ENCODE measurements around the gene RPS6KL1. TPM values are rescaled to one million over a fixed set of nuclear protein-coding genes. Genes with fewer than 3 reads are reported as not detected.
A peak's percentile ranks its signal among the peaks of the same experiment; 100 is the strongest.

The RPS6KL1 gene
- total RNA-seq, 2 experiments from 2014 or later: 12.5 to 12.7 TPM

- intact Hi-C loops (cut with DNase I, micrococcal nuclease): no loop called here
- no peak overlapping the region for H3K4me3 Mint-ChIP-seq
- peaks cover 92% of the 10 kb centered on the region for H3K36me3 Mint-ChIP-seq (ENCODE audit: low read depth)
- Histone ChIP-seq H3K9me3 (ENCODE audit: control insufficient read depth in 1 of 2, insufficient read depth in 1 of 2, low read length in 2 of 2) (no peaks in the 10 kb centered on the region), H3K27me3 (ENCODE audit: control insufficient read depth in 1 of 2, insufficient read depth in 2 of 2, low read length in 2 of 2) (no peaks in the 10 kb centered on the region), H3K36me3 (ENCODE audit: insufficient read depth, low read length) (peaks cover 76% of the 10 kb centered on the region), H3K4me1 (ENCODE audit: insufficient read depth, low read length) (peaks cover 9% of the 10 kb centered on the region), H3K4me3 (ENCODE audit: low read length) (no peak overlapping the region), H3K27ac (ENCODE audit: low read depth in 1 of 2, low read length in 2 of 2) (no peak overlapping the region)
- no peaks in the 10 kb centered on the region for H3K9me3 Mint-ChIP-seq
- TF ChIP-seq CTCF (IDR thresholded peaks at IDR 0.05): no peak
- H3K4me1 Mint-ChIP-seq (ENCODE audit: low read depth): peaks cover 21% of the 10 kb centered on the region
- ATAC-seq (ENCODE audit: poor library complexity) (no peak), DNase-seq (no peak)
- H3K27ac Mint-ChIP-seq: no peak overlapping the region
- POLR2A ChIA-PET: interaction anchor here (0.8 to 3.0 kb wide), 3 partner anchors 10 to 31 kb away, joined by 3 to 20 read pairs (median 5); partner anchors contain the start of gene DLST
- CTCF ChIA-PET: interaction anchor here (1.0 to 1.3 kb wide), 2 partner anchors 14 to 31 kb away, joined by 3 read pairs; no protein-coding TSS in a partner anchor
- no peaks in the 10 kb centered on the region for H3K27me3 Mint-ChIP-seq
Observed at GRCh38 chr14:74891870-74892269, 31.2 kb downstream of the RPS6KL1 start.

- Histone ChIP-seq H3K27me3 (ENCODE audit: control insufficient read depth in 1 of 2, insufficient read depth in 2 of 2, low read length in 2 of 2) (no peaks in the 10 kb centered on the region), H3K36me3 (ENCODE audit: insufficient read depth, low read length) (peaks cover 65% of the 10 kb centered on the region), H3K27ac (ENCODE audit: low read depth in 1 of 2, low read length in 2 of 2) (no peak overlapping the region), H3K4me1 (ENCODE audit: insufficient read depth, low read length) (peaks cover 20% of the 10 kb centered on the region), H3K4me3 (ENCODE audit: low read length) (no peak overlapping the region), H3K9me3 (ENCODE audit: control insufficient read depth in 1 of 2, insufficient read depth in 1 of 2, low read length in 2 of 2) (no peaks in the 10 kb centered on the region)
- Mint-ChIP-seq H3K27ac (no peak overlapping the region), H3K27me3 (no peaks in the 10 kb centered on the region), H3K36me3 (ENCODE audit: low read depth) (peaks cover 91% of the 10 kb centered on the region), H3K4me3 (no peak overlapping the region), H3K9me3 (no peaks in the 10 kb centered on the region), H3K4me1 (ENCODE audit: low read depth) (peaks cover 36% of the 10 kb centered on the region)
- ATAC-seq (ENCODE audit: poor library complexity): no peak
- DNase-seq: no peak
- no peak for TF ChIP-seq CTCF (IDR thresholded peaks at IDR 0.05)
- ChIA-PET CTCF (interaction anchor here (1.0 kb wide), 1 partner anchor 29 kb away, joined by 4 read pairs; no protein-coding TSS in a partner anchor), POLR2A (no interaction called here)
- intact Hi-C loops (cut with DNase I, micrococcal nuclease): no loop called here
Observed at GRCh38 chr14:74890262-74890661, 32.8 kb downstream of the RPS6KL1 start.

- peak overlapping the region in 1 of 2 donors; percentile 35 for H3K27ac ChIP-seq (ENCODE audit: low read depth in 1 of 2, low read length in 2 of 2)
- DNase-seq: peak in 1 of 14 experiments; percentile 23
Observed at GRCh38 chr14:74888164-74889158, 34.6 kb downstream of the RPS6KL1 start.

More at GRCh38 chr14:74888164-74889158, 34.6 kb downstream of the RPS6KL1 start:
- Mint-ChIP-seq H3K27me3 (no peaks in the 10 kb centered on the region), H3K36me3 (ENCODE audit: low read depth) (peaks cover 91% of the 10 kb centered on the region), H3K9me3 (no peaks in the 10 kb centered on the region), H3K27ac (peak overlapping the region; percentile 80), H3K4me1 (ENCODE audit: low read depth) (peaks cover 54% of the 10 kb centered on the region), H3K4me3 (peak overlapping the region; percentile 9)
- intact Hi-C loops (cut with DNase I, micrococcal nuclease): no loop called here
- H3K4me3 ChIP-seq (ENCODE audit: low read length): no peak overlapping the region
- H3K27me3 ChIP-seq (ENCODE audit: control insufficient read depth in 1 of 2, insufficient read depth in 2 of 2, low read length in 2 of 2): no peaks in the 10 kb centered on the region
- POLR2A ChIA-PET: no interaction called here
- CTCF ChIA-PET: interaction anchor here (0.7 to 1.0 kb wide), 2 partner anchors 17 to 157 kb away, joined by 4 read pairs; no protein-coding TSS in a partner anchor
- H3K36me3 ChIP-seq (ENCODE audit: insufficient read depth, low read length): peaks cover 55% of the 10 kb centered on the region
- peak; percentile 34 for ATAC-seq (ENCODE audit: poor library complexity)
- peaks cover 34% of the 10 kb centered on the region for H3K4me1 ChIP-seq (ENCODE audit: insufficient read depth, low read length)
- H3K9me3 ChIP-seq (ENCODE audit: control insufficient read depth in 1 of 2, insufficient read depth in 1 of 2, low read length in 2 of 2): no peaks in the 10 kb centered on the region
- TF ChIP-seq CTCF (IDR thresholded peaks at IDR 0.05): no peak
